Astrocyte of the hippocampus (primary cell): Measurements from ENCODE around the gene NUMB.
A peak's percentile ranks its signal among the peaks of the same experiment; 100 is the strongest.

Experiments
- DNase-seq: peaks from one replicate; pipeline ENCODE4 v3.0.0; 2011; ENCODE audit warnings: low read depth, low spot score

NUMB gene

GRCh38 chr14:73234029-73234428 lies 224.3 kb downstream of the NUMB start:
- no peak for DNase-seq

GRCh38 chr14:73233564-73233963 lies 224.8 kb downstream of the NUMB start:
- no peak for DNase-seq

GRCh38 chr14:73232984-73233383 lies 225.4 kb downstream of the NUMB start:
- DNase-seq = no peak

DNA sequence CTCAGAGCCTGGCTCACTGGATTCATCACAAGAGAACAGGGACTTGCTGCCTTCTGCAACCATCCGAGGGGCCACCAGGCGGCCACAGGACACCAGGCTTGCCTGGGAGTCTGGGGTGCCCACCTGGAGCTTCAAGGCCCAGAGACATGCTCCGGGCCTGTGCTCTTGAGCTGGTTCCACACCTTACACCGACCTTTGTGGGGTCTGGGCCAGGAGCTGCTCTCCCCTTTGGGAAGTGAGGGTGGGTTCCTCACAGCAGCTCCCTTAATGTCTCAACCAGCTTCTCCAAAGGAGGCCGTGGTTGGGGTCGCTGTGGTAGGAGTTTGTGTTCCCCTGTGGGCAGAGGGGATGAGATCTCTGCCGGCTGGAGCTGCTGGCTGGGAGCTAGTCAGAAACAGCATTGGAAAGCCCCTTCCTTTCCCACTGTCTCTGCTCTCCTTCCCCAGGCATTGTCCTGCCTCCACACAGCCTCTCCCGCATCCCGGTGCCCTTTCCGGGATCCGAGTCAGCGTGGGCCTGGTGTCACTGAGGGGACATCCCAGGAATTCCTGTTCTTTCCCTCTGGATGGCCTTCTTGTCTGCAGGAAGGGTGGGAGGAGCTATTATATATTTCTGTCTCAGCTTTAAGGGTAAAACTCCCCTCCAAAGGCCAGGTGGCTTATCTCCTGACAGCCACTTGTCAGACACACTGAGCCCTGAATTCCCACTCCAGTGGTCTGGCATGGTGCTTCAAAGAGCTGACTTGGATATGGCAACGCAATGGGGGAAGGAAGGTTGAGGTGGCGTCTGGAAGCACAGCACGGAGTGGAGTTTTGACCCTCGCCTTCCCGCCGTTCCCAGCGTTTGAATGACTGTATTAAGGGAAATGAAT lies 226.1 kb downstream of the NUMB start:
- no peak for DNase-seq

GRCh38 chr14:73230051-73230450 lies 228.3 kb downstream of the NUMB start:
- DNase-seq = no peak

GRCh38 chr14:73227812-73228781 lies 230.2 kb downstream of the NUMB start:
- peak; percentile 94 for DNase-seq

DNA sequence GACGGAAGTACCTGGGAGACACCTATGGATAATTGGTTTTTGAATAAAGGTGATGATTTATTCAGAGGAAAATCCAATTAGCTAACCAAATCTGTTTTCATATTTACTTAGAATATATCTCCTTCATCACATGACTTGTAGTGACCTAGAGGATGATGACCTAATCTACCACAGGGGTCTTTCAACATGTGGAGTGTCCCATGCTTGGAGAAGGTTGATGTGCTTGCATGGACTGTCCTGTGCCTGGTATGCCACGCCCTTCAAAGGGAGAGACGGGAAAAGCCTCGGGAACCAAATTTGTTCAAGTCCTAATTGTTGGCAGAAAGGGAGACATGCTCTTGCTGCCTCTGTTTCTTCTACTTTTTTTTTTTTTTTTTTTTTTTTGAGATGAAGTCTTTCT lies 232.8 kb downstream of the NUMB start:
- DNase-seq = no peak
